Measurements from ENCODE around the gene PGLYRP4. TPM values are rescaled to one million over a fixed set of nuclear protein-coding genes. Genes with fewer than 3 reads are reported as not detected.
A peak's percentile ranks its signal among the peaks of the same experiment; 100 is the strongest.

Gene PGLYRP4
- polyA plus RNA-seq, 3 donors, result not detected

- Histone ChIP-seq H3K27me3 (ENCODE audit: control insufficient read depth in 2 of 2, insufficient read depth in 2 of 2, low read length in 2 of 2) (no peaks in the 10 kb centered on the region), H3K4me1 (ENCODE audit: control insufficient read depth in 1 of 2, insufficient read depth in 2 of 2, low read length in 2 of 2) (peaks cover 70 to 94% of the 10 kb centered on the region in 2 donors), H3K4me3 (replicated peaks in 1 of 3; ENCODE audit: low read depth in 2 of 3, low read length in 3 of 3) (peak overlapping the region in 1 of 3 experiments; percentile 89), H3K27ac (ENCODE audit: low read depth in 1 of 2, low read length in 2 of 2) (peak overlapping the region in 1 of 2 donors; percentile 87), H3K79me2 (ENCODE audit: insufficient read depth, low read length) (peaks cover 43% of the 10 kb centered on the region), H3K9ac (ENCODE audit: insufficient read depth, low read length, poor library complexity, severe bottlenecking) (no peak overlapping the region), H2AFZ (ENCODE audit: insufficient read depth, low read depth, low read length, poor library complexity, severe bottlenecking) (no peak overlapping the region), H3K4me2 (replicated peaks; ENCODE audit: extremely low read depth, low read length, poor library complexity, severe bottlenecking) (peak overlapping the region; percentile 82), H3K9me3 (replicated peaks in 1 of 2; ENCODE audit: control insufficient read depth in 1 of 2, insufficient read depth in 1 of 2, low read length in 2 of 2) (no peaks in the 10 kb centered on the region), H4K20me1 (ENCODE audit: insufficient read depth, low read length) (peaks cover 10% of the 10 kb centered on the region), H3K36me3 (replicated peaks in 1 of 2; ENCODE audit: control insufficient read depth in 1 of 2, insufficient read depth in 2 of 2, low read length in 2 of 2) (no peaks in the 10 kb centered on the region)
- intact Hi-C loops (cut with micrococcal nuclease), result no loop called here
- TF ChIP-seq, protein P1, sequence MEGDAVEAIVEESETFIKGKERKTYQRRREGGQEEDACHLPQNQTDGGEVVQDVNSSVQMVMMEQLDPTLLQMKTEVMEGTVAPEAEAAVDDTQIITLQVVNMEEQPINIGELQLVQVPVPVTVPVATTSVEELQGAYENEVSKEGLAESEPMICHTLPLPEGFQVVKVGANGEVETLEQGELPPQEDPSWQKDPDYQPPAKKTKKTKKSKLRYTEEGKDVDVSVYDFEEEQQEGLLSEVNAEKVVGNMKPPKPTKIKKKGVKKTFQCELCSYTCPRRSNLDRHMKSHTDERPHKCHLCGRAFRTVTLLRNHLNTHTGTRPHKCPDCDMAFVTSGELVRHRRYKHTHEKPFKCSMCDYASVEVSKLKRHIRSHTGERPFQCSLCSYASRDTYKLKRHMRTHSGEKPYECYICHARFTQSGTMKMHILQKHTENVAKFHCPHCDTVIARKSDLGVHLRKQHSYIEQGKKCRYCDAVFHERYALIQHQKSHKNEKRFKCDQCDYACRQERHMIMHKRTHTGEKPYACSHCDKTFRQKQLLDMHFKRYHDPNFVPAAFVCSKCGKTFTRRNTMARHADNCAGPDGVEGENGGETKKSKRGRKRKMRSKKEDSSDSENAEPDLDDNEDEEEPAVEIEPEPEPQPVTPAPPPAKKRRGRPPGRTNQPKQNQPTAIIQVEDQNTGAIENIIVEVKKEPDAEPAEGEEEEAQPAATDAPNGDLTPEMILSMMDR (IDR thresholded peaks at IDR 0.05), result no peak
- WGBS (ENCODE audit: insufficient coverage), result 100% methylated on average over 1 of the region's 3 CpGs
- H3K4me1 Mint-ChIP-seq, result peaks cover 90% of the 10 kb centered on the region
- peak overlapping the region in 5 of 7 donors; percentile 3 to 99 (median 44) for H3K27ac Mint-ChIP-seq
- peak in 2 of 3 donors; percentile 46 to 48 for DNase-seq
- no peak overlapping the region for H3K4me3 Mint-ChIP-seq
- peaks cover 1 to 4% (median 2%) of the 10 kb centered on the region in 3 donors for H3K27me3 Mint-ChIP-seq (ENCODE audit: low read depth in 3 of 3)
- H3K9me3 Mint-ChIP-seq, result peaks cover 0 to 2% (median 0%) of the 10 kb centered on the region in 7 donors
- peaks cover 6 to 19% of the 10 kb centered on the region in 2 donors for H3K36me3 Mint-ChIP-seq
These were observed 44.2 kb upstream of the PGLYRP4 start for GRCh38 chr1:153392822-153393221.

- Histone ChIP-seq H3K27ac (ENCODE audit: low read depth in 1 of 2, low read length in 2 of 2) (peak overlapping the region in 1 of 2 donors; percentile 87), H3K9ac (ENCODE audit: insufficient read depth, low read length, poor library complexity, severe bottlenecking) (no peak overlapping the region), H3K4me3 (replicated peaks in 1 of 3; ENCODE audit: low read depth in 2 of 3, low read length in 3 of 3) (peak overlapping the region in 1 of 3 experiments; percentile 89), H3K79me2 (ENCODE audit: insufficient read depth, low read length) (peaks cover 43% of the 10 kb centered on the region), H3K27me3 (ENCODE audit: control insufficient read depth in 2 of 2, insufficient read depth in 2 of 2, low read length in 2 of 2) (no peaks in the 10 kb centered on the region), H3K9me3 (replicated peaks in 1 of 2; ENCODE audit: control insufficient read depth in 1 of 2, insufficient read depth in 1 of 2, low read length in 2 of 2) (no peaks in the 10 kb centered on the region), H3K36me3 (replicated peaks in 1 of 2; ENCODE audit: control insufficient read depth in 1 of 2, insufficient read depth in 2 of 2, low read length in 2 of 2) (no peaks in the 10 kb centered on the region), H4K20me1 (ENCODE audit: insufficient read depth, low read length) (peaks cover 10% of the 10 kb centered on the region), H2AFZ (ENCODE audit: insufficient read depth, low read depth, low read length, poor library complexity, severe bottlenecking) (no peak overlapping the region), H3K4me2 (replicated peaks; ENCODE audit: extremely low read depth, low read length, poor library complexity, severe bottlenecking) (peak overlapping the region; percentile 82), H3K4me1 (ENCODE audit: control insufficient read depth in 1 of 2, insufficient read depth in 2 of 2, low read length in 2 of 2) (peaks cover 70 to 94% of the 10 kb centered on the region in 2 donors)
- WGBS (ENCODE audit: insufficient coverage), result no CpG with 5 or more reads among the region's 3 CpGs
- intact Hi-C loops (cut with micrococcal nuclease), result no loop called here
- H3K27me3 Mint-ChIP-seq (ENCODE audit: low read depth in 3 of 3), result peaks cover 1 to 3% (median 2%) of the 10 kb centered on the region in 3 donors
- TF ChIP-seq, protein P1 (IDR thresholded peaks at IDR 0.05), result no peak
- peaks cover 90% of the 10 kb centered on the region for H3K4me1 Mint-ChIP-seq
- H3K36me3 Mint-ChIP-seq, result peaks cover 6 to 19% of the 10 kb centered on the region in 2 donors
- H3K9me3 Mint-ChIP-seq, result peaks cover 0 to 2% (median 0%) of the 10 kb centered on the region in 7 donors
- peak overlapping the region in 1 of 2 donors; percentile 53 for H3K4me3 Mint-ChIP-seq
- peak overlapping the region in 6 of 7 donors; percentile 26 to 100 (median 98) for H3K27ac Mint-ChIP-seq
- DNase-seq, result no peak
These were observed 43.6 kb upstream of the PGLYRP4 start for GRCh38 chr1:153392258-153392657.

All from CD14-positive monocyte (primary cell).